GM12891 (cell line): Measurements from ENCODE around the gene FBXO21.

Source experiments
- POLR2A ChIP-seq: IDR thresholded peaks from 2 replicates; pipeline ENCODE4 v1.6.1; 2011; ENCODE audit warnings: low read depth, low read length, control low read depth
- POLR2AphosphoS5 ChIP-seq: IDR thresholded peaks from 2 replicates; pipeline ENCODE4 v1.6.1; 2011; ENCODE audit warnings: low read depth, low read length, control low read depth

GRCh38 chr12:117127933-117128823, 62.1 kb downstream of the FBXO21 start:
- TF ChIP-seq POLR2A: no peak
- TF ChIP-seq POLR2AphosphoS5: no peak
